ENCODE results near the gene WRNIP1.

WRNIP1 gene

DNA sequence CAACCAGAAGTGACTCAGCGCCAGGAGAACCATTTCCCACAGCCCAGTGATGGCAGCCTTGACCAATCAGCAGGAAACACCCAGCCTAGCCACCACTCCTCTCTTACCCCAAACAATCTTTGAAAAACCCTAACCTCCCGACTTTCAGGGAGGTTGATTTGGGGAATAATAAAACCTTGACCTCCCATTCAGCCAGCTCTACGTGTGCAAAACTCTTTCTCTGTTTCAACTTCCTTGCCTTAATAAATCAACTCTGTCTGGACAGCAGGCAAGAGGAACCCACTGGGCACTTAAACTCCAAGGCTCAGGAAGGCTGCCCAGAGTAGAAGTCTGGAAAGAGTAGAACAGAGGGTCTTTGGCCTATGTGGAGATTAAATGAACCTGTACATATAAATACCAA, 41.5 kb downstream of the WRNIP1 start:
- DNase-seq (ENCODE audit: low read depth in 2 of 2), result no peak

DNA sequence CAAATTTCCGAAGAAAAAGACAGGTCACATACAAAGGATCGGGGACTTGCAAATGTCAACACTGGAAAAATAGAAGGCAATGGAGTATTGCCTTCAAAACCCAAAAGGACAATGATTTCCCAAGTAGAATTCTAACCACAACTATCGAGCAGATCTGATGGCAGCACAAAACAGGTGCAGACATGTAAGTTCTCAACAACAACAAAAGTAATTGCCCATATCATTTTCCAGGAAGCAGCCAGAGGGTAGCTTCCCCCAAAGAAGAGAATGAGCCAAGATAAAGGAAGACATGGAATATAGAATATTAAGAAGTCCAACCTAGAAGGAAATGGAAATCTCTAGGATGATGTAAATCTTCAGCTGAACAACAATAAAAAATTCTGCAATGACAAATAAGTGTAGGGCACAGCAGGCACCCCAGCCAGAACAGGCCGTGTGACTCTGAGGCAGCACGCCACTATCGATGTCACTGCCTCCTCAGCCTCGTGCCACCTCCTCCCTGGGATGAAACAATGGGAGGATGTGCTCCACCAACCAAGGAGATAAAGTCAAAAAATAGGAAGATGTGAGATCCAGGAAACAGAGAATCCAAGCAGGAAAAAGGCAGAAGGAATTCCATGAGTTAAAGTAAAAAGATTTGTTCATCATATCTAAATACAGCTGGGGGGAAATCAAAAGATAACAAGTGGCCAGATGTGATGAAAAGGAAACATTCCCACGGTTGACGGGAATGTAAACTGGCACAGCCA, 42.3 kb downstream of the WRNIP1 start:
- DNase-seq (ENCODE audit: low read depth in 2 of 2), result no peak

DNA sequence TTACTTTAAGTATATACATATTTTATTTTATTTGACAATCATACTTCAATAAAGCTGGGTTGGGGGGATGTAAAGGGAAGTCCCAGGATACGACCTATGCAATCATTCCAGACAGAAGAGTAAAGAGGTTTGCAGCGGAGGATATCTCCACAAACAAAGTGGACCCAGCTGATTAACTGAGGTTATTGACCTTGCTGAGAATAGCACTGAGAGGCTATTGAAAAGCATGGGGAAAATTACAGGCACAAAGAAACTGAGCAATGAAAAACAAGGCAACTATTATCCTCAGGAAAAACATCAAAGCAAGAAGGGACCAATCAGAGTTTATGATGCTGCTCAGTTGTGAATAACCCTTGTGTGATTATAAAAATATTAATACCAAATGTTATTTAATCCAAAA, 43.8 kb downstream of the WRNIP1 start:
- no peak for DNase-seq (ENCODE audit: low read depth in 2 of 2)

DNA sequence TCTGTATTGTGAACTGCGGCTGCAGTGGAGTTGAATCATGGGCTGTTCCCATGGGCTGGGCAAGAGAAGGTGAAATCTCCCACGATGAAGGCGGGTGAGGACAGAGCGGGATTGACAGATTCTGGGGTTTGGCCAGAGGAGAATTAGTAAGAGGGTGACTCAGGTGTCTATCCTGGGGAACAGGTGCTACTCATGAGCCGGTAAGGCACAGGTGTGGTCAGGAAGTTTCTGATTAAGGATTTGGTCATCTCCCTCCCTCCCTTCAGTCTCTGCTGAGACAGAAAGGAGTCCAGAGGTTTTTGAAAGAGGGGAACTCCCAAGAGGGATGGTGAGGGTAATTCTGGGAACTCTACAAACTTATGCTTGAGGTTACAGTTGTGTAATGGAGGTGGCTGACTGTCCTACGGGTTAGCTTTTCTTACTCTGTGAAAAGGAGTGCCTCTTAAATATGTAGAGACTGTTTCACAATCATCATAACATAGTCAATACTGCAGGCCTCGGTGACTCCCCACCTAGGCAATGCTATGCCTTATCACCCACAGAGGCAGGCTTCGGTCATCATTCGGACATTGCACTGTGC, 45.0 kb downstream of the WRNIP1 start:
- DNase-seq (ENCODE audit: low read depth in 2 of 2), result no peak

DNA sequence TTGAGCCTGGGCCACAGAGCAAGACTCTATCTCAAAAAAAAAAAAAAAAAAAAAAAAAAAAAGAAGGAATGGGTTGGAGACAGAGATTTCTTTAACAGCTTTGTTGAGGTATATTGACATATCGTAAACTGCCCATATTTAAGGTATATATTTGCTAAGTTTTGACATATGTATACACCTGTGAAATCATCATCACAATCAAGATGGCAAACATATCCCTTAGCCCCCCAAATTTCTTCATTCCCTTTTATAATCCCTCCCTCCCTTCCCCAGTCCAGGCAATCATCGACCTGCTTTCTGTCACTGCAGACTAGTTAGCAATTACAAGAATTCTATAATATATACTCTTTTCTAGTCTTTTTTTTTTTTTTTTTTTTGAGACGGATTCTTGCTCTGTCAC, 47.5 kb downstream of the WRNIP1 start:
- DNase-seq (ENCODE audit: low read depth in 2 of 2), result no peak

DNA sequence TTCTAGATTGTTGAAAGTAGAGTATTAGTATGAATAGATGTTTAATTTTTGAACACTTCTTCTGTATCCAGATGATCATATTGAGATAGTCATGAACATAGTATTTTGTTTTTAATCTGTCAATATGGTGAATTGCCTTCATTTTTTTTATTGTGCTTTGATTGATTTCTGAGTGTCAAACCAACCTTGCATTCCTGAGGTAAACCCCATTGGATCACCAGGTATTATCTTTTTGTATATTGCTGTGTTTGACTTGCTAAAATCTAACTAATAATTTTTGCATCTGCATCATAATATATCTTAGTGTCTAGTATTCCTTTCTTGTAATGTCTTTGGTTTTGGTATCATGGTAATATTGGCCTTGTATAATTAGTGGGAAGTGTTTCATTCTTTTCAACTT, 51.0 kb downstream of the WRNIP1 start:
- no peak for DNase-seq (ENCODE audit: low read depth in 2 of 2)

DNA sequence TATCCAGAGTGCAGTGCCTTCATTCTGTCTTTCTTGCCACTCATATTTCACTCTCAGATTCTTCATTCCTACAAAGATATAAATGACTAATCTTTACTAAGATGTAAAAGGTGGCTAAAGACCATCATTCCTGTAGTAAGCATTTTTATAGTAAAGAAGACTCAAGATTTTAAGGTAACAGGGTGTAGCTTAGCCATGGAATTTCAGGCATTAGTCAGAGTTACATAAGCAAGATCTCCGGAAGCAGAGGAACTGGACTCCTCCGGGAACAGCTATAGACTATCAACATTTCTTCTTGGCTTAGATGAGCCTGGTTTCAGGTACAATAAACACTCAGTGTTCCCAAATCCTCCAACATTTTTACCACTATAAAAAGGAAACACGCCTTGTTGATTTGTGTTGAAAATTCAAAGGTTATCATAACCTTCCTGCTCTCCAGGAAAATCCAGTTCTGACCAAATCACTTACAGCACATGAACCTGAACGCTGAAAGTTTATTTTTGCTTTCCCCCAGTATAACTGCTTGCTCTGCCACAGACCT, 52.8 kb downstream of the WRNIP1 start:
- DNase-seq (ENCODE audit: low read depth in 2 of 2), result no peak

DNA sequence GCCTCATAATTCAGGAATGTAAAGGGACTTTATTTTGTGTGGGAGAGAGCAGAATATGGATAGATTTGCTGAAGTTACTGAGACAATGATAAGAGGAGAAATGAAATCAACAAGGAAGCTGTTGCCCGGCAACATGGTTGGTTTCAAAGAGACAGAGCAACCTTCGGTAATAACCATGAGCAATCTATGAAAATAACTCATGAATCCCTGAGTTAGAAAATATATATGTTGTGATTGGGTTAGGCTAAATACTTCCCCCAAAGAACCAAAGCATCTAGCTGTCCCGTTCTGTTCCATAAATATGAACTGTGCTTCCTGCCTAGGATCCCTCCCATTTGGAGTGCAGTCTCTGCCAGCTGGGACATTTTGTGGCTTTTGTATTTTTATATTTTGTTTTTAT, 53.4 kb downstream of the WRNIP1 start:
- no peak for DNase-seq (ENCODE audit: low read depth in 2 of 2)

DNA sequence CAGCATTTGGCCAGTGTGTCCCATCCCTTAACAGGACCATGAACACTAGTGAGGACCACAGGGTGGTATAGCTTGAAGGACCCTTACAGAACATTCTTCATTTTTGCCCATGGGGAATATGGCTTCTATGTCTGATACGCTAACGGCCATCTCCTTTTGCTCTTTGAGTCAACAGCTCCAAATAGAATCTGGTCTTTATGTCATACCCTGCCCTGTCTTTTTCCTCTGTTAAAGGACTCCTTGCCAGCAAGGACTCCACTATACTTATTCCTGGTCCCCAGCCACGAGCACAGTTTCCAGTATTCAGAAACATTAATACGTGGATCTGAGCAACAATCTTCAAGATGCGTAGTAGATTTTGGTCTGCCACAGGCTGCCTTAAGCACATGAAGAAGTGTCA, 53.9 kb downstream of the WRNIP1 start:
- no peak for DNase-seq (ENCODE audit: low read depth in 2 of 2)

DNA sequence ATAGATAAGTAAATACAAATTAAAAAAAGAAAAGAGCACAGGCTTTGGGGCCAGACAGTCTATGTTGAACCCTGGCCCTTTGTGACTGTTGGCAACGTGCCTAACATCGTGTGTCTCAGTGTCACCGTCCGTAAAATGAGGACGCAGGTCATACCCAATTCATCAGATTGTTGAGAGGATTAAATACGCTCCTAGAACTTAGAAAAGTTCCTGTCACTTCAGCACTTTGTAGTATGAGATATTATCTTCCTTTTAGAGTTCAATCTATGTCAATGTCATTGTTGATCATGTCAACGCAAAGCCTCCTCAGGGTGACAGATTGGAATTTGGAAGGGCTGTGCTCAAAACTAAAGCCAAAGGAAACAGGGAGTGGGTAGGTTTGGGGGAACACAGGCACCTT, 54.8 kb downstream of the WRNIP1 start:
- DNase-seq (ENCODE audit: low read depth in 2 of 2), result no peak

DNA sequence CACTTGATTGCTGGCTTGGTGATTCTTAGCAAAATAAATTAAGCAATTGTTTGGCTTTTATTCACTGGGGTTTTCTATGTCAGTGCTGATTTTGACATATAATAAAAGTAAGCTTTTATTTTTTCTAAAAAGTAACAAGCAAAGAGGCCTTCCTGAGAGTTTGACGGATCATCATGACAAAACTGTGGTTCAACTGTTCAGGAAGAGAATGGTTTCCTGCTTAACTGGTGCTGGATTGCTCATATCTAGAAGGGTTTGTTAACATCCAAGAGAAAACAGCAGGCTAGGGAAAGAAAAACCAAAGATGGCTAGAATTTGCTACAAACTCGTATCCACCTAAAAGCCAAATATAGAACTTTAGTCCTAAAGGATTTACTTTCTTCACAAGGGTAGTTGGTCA, 55.2 kb downstream of the WRNIP1 start:
- no peak for DNase-seq (ENCODE audit: low read depth in 2 of 2)

DNA sequence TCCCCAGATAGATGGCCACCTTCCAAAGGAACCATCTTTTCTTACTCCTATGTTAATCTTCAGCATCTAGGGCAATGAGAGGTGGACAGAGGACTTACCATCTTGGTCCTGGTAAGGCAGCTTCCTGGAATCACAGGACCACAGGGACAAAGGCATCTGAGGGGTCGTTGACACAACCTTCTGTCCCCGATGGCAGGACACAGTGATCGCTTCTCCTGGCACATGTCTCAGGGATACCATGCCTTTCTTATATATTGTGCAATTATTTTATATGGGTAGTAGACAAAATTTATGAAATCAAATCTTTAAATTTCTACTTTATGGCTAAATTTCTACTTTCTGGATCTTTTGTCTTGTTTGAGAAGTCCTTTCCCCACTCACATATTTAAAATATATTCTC, 56.4 kb downstream of the WRNIP1 start:
- no peak for DNase-seq (ENCODE audit: low read depth in 2 of 2)

DNA sequence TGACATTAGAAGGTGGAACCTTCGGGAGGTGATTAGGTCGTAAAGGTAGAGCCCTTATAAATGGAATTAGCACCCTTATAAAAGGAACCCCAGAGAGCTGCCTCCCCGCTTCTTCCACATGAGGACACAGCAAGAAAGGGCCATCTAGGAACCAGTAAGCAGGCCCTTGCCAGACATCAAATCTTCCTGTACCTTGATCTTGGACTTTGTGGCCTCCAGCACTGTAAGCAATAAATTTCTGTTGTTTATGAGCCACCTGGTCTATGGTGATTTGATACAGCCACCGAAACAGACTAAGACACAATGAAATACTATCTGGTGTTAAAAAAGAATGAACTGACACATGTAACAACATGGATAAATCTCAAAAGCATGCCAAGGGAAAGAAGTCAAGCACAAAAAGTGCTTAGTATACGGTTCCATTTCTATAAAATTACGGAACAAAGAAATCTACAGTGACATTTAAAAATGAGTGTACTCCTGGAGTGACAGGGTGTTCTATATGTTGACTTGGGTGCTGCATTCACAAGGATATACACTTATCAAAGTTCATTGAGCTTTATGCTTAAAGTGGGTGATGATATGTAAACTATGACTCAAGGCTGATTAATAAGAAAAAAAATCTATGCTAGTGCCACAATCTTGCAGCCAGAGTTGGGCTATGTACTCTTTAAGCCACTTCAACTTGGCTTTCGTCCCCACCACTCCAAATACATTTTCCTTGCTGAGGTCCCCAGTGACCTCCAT, 58.1 kb downstream of the WRNIP1 start:
- DNase-seq (ENCODE audit: low read depth in 2 of 2), result no peak

DNA sequence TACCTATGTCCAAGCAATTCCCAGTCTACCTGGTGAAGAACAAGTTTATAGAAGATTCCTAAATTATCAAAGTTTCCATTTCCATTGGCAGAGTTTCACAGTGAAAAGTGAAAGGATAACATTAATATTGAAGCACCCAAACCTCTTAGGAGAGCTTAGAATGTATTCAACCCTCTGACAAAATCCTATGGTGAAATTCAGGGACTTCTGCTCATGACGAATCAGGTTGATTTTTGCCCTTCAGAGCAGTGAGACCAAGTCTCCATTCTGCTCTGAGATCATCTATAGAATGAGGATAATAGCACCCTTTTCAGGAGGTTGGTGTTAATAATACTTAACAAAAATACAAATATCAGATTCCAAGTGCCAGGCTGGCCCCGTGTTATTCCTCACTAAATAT, 60.9 kb downstream of the WRNIP1 start:
- no peak for DNase-seq (ENCODE audit: low read depth in 2 of 2)

DNA sequence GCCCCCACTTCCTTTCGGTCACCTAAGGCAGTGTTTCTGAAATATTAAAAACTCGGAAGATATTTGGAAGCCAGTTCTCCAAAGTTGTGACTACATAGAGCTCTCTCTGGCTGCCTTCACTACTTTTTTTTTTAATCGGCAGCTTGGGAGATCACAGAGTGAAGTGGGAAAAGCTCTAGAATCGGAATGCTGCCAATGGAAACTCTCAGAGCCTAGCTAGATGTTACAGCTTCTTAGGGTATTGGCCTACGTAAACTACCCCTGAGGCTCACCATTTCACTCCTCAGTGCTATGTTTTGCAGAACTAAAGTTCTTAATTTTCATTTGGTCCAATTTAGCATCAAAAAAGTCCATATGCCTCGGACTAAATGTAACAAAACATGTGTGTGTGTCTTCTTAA, 61.9 kb downstream of the WRNIP1 start:
- DNase-seq (ENCODE audit: low read depth in 2 of 2), result no peak

DNA sequence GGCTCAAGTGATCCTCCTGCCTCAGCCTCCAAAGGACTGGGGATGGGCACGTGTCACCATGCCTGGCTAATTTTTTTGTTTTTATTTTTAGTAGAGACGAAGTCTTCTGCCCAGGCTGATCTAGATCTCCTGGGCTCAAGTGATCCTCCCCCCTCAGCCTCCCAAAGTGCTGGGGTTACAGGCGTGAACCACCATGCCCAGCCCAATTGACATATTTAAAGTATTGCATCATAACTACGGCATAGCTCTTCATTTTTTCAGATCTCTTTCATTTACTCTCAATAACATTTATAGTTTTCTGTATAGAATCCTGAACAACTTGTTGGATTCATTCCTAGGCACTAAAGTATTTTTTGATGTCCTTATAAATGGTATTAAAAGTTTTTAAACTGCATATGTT, 63.4 kb downstream of the WRNIP1 start:
- no peak for DNase-seq (ENCODE audit: low read depth in 2 of 2)

DNA sequence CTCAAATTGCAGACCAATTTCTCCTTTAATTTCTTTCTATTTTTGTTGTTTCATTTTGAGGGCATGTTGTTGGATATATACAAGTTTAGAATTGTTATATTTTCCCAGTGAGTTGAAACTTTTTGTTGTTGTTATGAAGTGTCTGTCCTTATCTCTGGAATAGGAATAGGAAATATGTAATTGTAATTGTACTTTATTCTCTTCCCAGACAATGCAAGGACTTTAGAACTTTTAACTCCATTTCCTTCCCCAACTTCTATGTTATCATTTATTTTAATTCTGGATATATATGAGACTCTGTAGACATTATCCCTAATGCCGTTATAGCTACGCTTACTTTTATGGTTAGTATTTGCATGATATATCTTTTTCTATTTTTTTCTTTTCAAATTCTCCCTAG, 64.1 kb downstream of the WRNIP1 start:
- no peak for DNase-seq (ENCODE audit: low read depth in 2 of 2)

DNA sequence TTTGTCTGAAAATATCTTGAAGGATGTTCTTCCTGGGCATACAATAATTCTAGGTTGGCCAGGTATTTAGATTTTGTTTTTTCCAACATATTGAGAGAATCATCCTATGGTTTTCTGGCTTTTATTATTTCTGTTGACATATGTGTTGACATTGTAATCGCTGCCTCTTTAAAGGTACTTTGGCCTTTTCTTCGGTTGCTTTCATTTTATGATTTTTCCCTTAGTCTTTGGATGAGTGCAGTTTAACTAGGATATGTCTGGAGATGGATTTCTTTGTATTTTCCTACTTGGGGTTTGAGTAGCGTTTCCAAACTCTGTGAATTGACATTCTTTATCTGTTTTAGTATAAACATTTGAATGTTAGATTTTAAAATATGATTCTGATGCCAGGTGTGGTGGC, 65.0 kb downstream of the WRNIP1 start:
- no peak for DNase-seq (ENCODE audit: low read depth in 2 of 2)

DNA sequence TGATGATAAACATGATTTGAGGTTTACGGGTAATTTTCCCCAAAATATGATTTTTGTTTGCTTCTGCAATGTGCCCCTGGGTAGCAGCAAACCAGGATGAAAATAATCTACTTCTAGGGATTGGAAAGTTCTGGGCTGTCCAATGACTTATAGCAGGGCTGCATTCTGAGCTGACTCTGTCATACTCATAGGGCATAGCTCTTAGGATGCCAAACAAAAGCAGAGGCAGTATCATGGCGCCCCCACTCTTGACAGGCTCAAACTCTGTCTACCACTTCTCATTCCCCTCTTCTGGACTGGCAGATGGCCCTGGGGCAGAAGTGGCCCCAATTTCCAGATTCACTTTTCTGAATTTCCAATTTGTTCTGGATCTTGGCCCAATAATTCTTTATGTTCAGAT, 66.2 kb downstream of the WRNIP1 start:
- DNase-seq (ENCODE audit: low read depth in 2 of 2), result no peak

DNA sequence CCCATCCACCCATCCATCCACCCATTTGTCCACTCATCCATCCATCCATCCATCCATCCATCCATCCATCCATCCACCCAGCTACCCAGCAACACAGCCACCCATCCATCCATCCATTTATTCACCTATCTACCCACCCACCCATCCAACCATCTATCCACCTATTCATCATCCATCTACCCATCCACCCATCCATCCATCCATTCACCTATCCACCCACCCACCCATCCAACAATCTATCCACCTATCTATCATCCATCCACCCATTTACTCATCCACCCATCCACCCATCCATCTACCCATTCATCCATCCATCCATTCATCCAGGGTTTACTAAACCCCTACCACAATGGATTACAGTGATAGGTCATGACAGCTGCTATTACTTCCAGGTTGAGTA, 69.1 kb downstream of the WRNIP1 start:
- no peak for DNase-seq (ENCODE audit: low read depth in 2 of 2)
